B cell (primary cell): ENCODE results near the gene KLHL17. TPM values are rescaled to one million over a fixed set of nuclear protein-coding genes. Genes with fewer than 3 reads are reported as not detected.

ENCODE experiments used
- ATAC-seq: fragments of 200-7000 bp; cut with Tn5 transposase; one replicate; pipeline ENCODE4 v1.10.0; 2021; ENCODE audit warnings: low read depth, mild to moderate bottlenecking, moderate number of reproducible peaks, moderate library complexity
- CTCF ChIA-PET: fragments of 350-600 bp; sonication (Branson Sonifier 250); formaldehyde crosslinking; loops from one replicate; lab custom pipeline; 2021; ENCODE audit warnings: antibody characterized with exemption, inconsistent platforms; lab: Charles Lee
- POLR2A ChIA-PET: fragments of 350-600 bp; sonication (Branson Sonifier 250); formaldehyde crosslinking; loops from one replicate; lab custom pipeline; 2021; ENCODE audit warnings: antibody characterized with exemption; lab: Charles Lee
- DNase-seq: peaks from one replicate; pipeline ENCODE4 v3.0.0; 2013
- H2AFZ ChIP-seq: 2 replicates; pipeline ENCODE4 v1.6.1; 2012; ENCODE audit warnings: mild to moderate bottlenecking, low read depth, low read length; ENCODE audit not compliant: insufficient read depth, poor library complexity, severe bottlenecking
- H3K27ac ChIP-seq, 2 donors: 1 replicate in 1 of 2; 2 replicates in 1 of 2; pipeline ENCODE4 v1.5.1; 2012 to 2013; ENCODE audit warnings: low read length in 2 of 2, mild to moderate bottlenecking in 2 of 2, moderate library complexity in 1 of 2
- H3K27me3 ChIP-seq, 4 experiments: fragments of 200-600 bp in 1 of 4; sonication (generic) in 1 of 4; replicated peaks in 1 of 4; 1 replicate in 2 of 4; 2 replicates in 2 of 4; pipeline versions ENCODE4 v1.6.1 to v1.7.0; 2013 to 2016; ENCODE audit warnings: low read length in 3 of 4, mild to moderate bottlenecking in 2 of 4, mixed read lengths in 1 of 4, moderate library complexity in 1 of 4; ENCODE audit not compliant: insufficient read depth in 4 of 4, control insufficient read depth in 3 of 4; ENCODE audit errors: control extremely low read depth in 1 of 4
- H3K36me3 ChIP-seq, 2 experiments: replicated peaks in 1 of 2; 1 replicate in 1 of 2; 2 replicates in 1 of 2; pipeline versions ENCODE4 v1.6.1 to v1.7.1; 2013; ENCODE audit warnings: low read length in 1 of 2; ENCODE audit not compliant: insufficient read depth in 2 of 2, control insufficient read depth in 1 of 2; ENCODE audit errors: control extremely low read depth in 1 of 2, extremely low read depth in 1 of 2
- H3K4me1 ChIP-seq, 2 donors: fragments of 200-600 bp in 1 of 2; sonication (generic) in 1 of 2; 1 replicate in 1 of 2; 2 replicates in 1 of 2; pipeline versions ENCODE4 v1.5.1 to v1.6.1; 2013 to 2017; ENCODE audit warnings: low read length in 2 of 2; ENCODE audit not compliant: control insufficient read depth in 2 of 2, insufficient read depth in 2 of 2
- H3K4me2 ChIP-seq: replicated peaks from 2 replicates; pipeline ENCODE3; 2012; ENCODE audit warnings: mild to moderate bottlenecking, low read depth, low read length; ENCODE audit not compliant: poor library complexity, severe bottlenecking
- H3K4me3 ChIP-seq, 5 experiments: fragments of 200-600 bp in 1 of 5; sonication (generic) in 1 of 5; 1 replicate in 3 of 5; 2 replicates in 2 of 5; pipeline versions ENCODE4 v1.5.1 to v1.7.0; 2011 to 2016; ENCODE audit warnings: low read length in 4 of 5, mild to moderate bottlenecking in 4 of 5, low read depth in 2 of 5, control low read depth in 1 of 5, moderate library complexity in 1 of 5; ENCODE audit not compliant: insufficient read depth in 1 of 5; ENCODE audit errors: control extremely low read depth in 1 of 5, extremely low read depth in 1 of 5
- H3K79me2 ChIP-seq: fragments of 200-600 bp; sonication (generic); one replicate; pipeline ENCODE4 v1.6.0; 2016; ENCODE audit warnings: low read length; ENCODE audit not compliant: control insufficient read depth, insufficient read depth
- H3K9ac ChIP-seq: fragments of 200-600 bp; sonication (generic); 2 replicates; pipeline ENCODE4 v1.6.1; 2017; ENCODE audit warnings: mild to moderate bottlenecking, low read length, moderate library complexity
- H3K9me3 ChIP-seq, 3 donors: one replicate each; pipeline versions ENCODE4 v1.6.1 to v1.7.1; 2013; ENCODE audit warnings: low read length in 2 of 3; ENCODE audit not compliant: control insufficient read depth in 2 of 3, insufficient read depth in 1 of 3; ENCODE audit errors: control extremely low read depth in 1 of 3
- H4K20me1 ChIP-seq: 2 replicates; pipeline ENCODE4 v1.6.0; 2012; ENCODE audit warnings: mild to moderate bottlenecking, low read length; ENCODE audit not compliant: insufficient read depth, control insufficient read depth, poor library complexity, severe bottlenecking
- H3K27ac Mint-ChIP-seq: one replicate; pipeline ENCODE4 v1.8.0; 2021; ENCODE audit warnings: mixed read lengths
- H3K27me3 Mint-ChIP-seq: one replicate; pipeline ENCODE4 v1.8.0; 2021; ENCODE audit warnings: mixed read lengths
- H3K4me1 Mint-ChIP-seq: one replicate; pipeline ENCODE4 v1.8.0; 2021; ENCODE audit warnings: mixed read lengths
- H3K4me3 Mint-ChIP-seq: one replicate; pipeline ENCODE4 v1.8.0; 2021; ENCODE audit warnings: mixed read lengths
- H3K9me3 Mint-ChIP-seq: one replicate; pipeline ENCODE4 v1.8.0; 2022; ENCODE audit warnings: mixed read lengths; ENCODE audit not compliant: insufficient read depth
- EZH2 ChIP-seq: IDR thresholded peaks from 2 replicates; pipeline ENCODE4 v1.6.1; 2012; ENCODE audit warnings: borderline replicate concordance, low read depth, mild to moderate bottlenecking, moderate library complexity, low read length; ENCODE audit not compliant: insufficient read depth, poor library complexity, severe bottlenecking
- WGBS: methylation state at CpG from one replicate; pipeline ENCODE4 v1.1.5; 2013; ENCODE audit warnings: missing lambda C conversion rate; ENCODE audit not compliant: insufficient coverage; 5-methylcytosine and 5-hydroxymethylcytosine counted together
- intact Hi-C: fragments of 100-400 bp; cut with micrococcal nuclease; formaldehyde crosslinking; loops from one replicate; pipeline ENCODE4 v1.10.0; 2022
- polyA plus RNA-seq: library from polyadenylated mRNA; depleted of rRNA; stranded (reverse); fragments of >200 nt; gene quantifications from 2 replicates; pipeline ENCODE4 v1.2.3, GENCODE V29; 2012
- total RNA-seq, 2 donors: library from RNA; stranded (reverse); fragments of 120-200 nt in 1 of 2; gene quantifications; 1 replicate in 1 of 2; 2 replicates in 1 of 2; pipeline versions ENCODE4 v1.2.3 to v1.2.4, GENCODE V29; 2013 to 2022
- TF ChIP-seq, protein P1 (sequence below): fragments of 200-600 bp; IDR thresholded peaks from one replicate; pipeline ENCODE4 v1.8.0; 2022; ENCODE audit warnings: antibody characterized with exemption, mild to moderate bottlenecking

The KLHL17 gene
- total and polyA plus RNA-seq, 2 donors (not counting 1 experiment from before 2014, with no cell fraction given), result 30.1 to 57.5 TPM

- Mint-ChIP-seq H3K27me3 (peaks cover 26% of the 10 kb centered on the region), H3K4me3 (no peak overlapping the region), H3K4me1 (peaks cover 7% of the 10 kb centered on the region), H3K9me3 (no peaks in the 10 kb centered on the region), H3K27ac (no peak overlapping the region)
- Histone ChIP-seq H3K27ac (no peak overlapping the region), H3K4me3 (no peak overlapping the region), H3K4me2 (no peak overlapping the region), H3K79me2 (no peaks in the 10 kb centered on the region), H3K9ac (no peak overlapping the region), H2AFZ (no peak overlapping the region), H3K4me1 (peaks cover 10% of the 10 kb centered on the region in 2 donors), H3K9me3 (peaks cover 0 to 11% (median 0%) of the 10 kb centered on the region in 3 donors), H3K27me3 (peaks cover 0 to 45% (median 10%) of the 10 kb centered on the region in 4 experiments), H4K20me1 (no peaks in the 10 kb centered on the region), H3K36me3 (no peaks in the 10 kb centered on the region)
- TF ChIP-seq, protein P1, sequence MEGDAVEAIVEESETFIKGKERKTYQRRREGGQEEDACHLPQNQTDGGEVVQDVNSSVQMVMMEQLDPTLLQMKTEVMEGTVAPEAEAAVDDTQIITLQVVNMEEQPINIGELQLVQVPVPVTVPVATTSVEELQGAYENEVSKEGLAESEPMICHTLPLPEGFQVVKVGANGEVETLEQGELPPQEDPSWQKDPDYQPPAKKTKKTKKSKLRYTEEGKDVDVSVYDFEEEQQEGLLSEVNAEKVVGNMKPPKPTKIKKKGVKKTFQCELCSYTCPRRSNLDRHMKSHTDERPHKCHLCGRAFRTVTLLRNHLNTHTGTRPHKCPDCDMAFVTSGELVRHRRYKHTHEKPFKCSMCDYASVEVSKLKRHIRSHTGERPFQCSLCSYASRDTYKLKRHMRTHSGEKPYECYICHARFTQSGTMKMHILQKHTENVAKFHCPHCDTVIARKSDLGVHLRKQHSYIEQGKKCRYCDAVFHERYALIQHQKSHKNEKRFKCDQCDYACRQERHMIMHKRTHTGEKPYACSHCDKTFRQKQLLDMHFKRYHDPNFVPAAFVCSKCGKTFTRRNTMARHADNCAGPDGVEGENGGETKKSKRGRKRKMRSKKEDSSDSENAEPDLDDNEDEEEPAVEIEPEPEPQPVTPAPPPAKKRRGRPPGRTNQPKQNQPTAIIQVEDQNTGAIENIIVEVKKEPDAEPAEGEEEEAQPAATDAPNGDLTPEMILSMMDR, result no peak
- TF ChIP-seq EZH2, result no peak
- ATAC-seq (no peak), DNase-seq (no peak)
- WGBS, result 95% methylated on average over 40 of the region's 44 CpGs
- POLR2A ChIA-PET, result no interaction called here
- intact Hi-C loops, result no loop called here
- CTCF ChIA-PET, result no interaction called here
Measured at GRCh38 chr1:978069-978834, 17.9 kb downstream of the KLHL17 start.
